ENCODE measurements around the gene FIS1. TPM values are rescaled to one million over a fixed set of nuclear protein-coding genes. Genes with fewer than 3 reads are reported as not detected.

FIS1 gene
- total and polyA plus RNA-seq, 7 donors = 239 to 368 (median 263) TPM

- no peak for TF ChIP-seq CTCF (IDR thresholded peaks at IDR 0.05)
- H3K4me3 ChIP-seq = no peak overlapping the region
- WGBS, 3 donors = 77 to 83% (median 83%) methylated on average over 5 of the region's 5 CpGs
- H3K36me3 ChIP-seq (ENCODE audit: insufficient read depth in 1 of 2, low read depth in 1 of 2) = peaks cover 3 to 38% of the 10 kb centered on the region in 2 donors
- H3K27me3 ChIP-seq (ENCODE audit: insufficient read depth in 3 of 3, low read length in 2 of 3) = no peaks in the 10 kb centered on the region
- no peaks in the 10 kb centered on the region for H3K9me3 ChIP-seq
- no peak for DNase-seq
- H3K4me1 ChIP-seq = peaks cover 20% of the 10 kb centered on the region
- H3K27ac ChIP-seq = no peak overlapping the region
- ATAC-seq = no peak
- intact Hi-C loops (cut with DNase I) = no loop called here
Observed at GRCh38 chr7:101220295-101220694, 24.6 kb downstream of the FIS1 start.

GRCh38 chr7:101218236-101219125, 26.4 kb downstream of the FIS1 start:
- Histone ChIP-seq H3K36me3 (ENCODE audit: insufficient read depth in 1 of 2, low read depth in 1 of 2) (peaks cover 0 to 38% of the 10 kb centered on the region in 2 donors), H3K27ac (peak overlapping the region; percentile 88), H3K4me1 (peaks cover 20% of the 10 kb centered on the region), H3K9me3 (no peaks in the 10 kb centered on the region), H3K4me3 (peak overlapping the region; percentile 97), H3K27me3 (ENCODE audit: insufficient read depth in 3 of 3, low read length in 2 of 3) (no peaks in the 10 kb centered on the region)
- no peak for DNase-seq
- TF ChIP-seq CTCF (IDR thresholded peaks at IDR 0.05) = no peak
- intact Hi-C loops (cut with DNase I) = loop anchor here (2.0 to 5.0 kb wide), 2 partner anchors 26 to 34 kb away; partner anchors contain the start of gene FIS1 (in 1 of the 2)
- ATAC-seq = peak in 2 of 4 donors; percentile 2 to 10
- WGBS, 3 donors = 6 to 7% (median 7%) methylated on average over 26 of the region's 26 CpGs

- Histone ChIP-seq H3K27me3 (ENCODE audit: insufficient read depth in 3 of 3, low read length in 2 of 3) (no peaks in the 10 kb centered on the region), H3K9me3 (no peaks in the 10 kb centered on the region), H3K4me1 (peaks cover 20% of the 10 kb centered on the region), H3K36me3 (ENCODE audit: insufficient read depth in 1 of 2, low read depth in 1 of 2) (peaks cover 0 to 38% of the 10 kb centered on the region in 2 donors), H3K4me3 (peak within 1 kb of the TSS; percentile 97), H3K27ac (peak within 1 kb of the TSS; percentile 88)
- intact Hi-C loops (cut with DNase I) = loop anchor here (2.0 to 5.0 kb wide), 2 partner anchors 27 to 35 kb away; partner anchors contain the start of gene FIS1 (in 1 of the 2)
- DNase-seq (peak; percentile 98 to 99), ATAC-seq (peak; percentile 93 to 94 (median 94))
- 0 to 1% (median 1%) methylated on average over 52 to 57 of the region's 57 CpGs for WGBS, 3 donors
- no peak for TF ChIP-seq CTCF (IDR thresholded peaks at IDR 0.05)
Observed at GRCh38 chr7:101217388-101218235, 27.3 kb downstream of the FIS1 start, which contains the start of the genes PLOD3 and ZNHIT1. TSS of gene PLOD3 (minus strand) at chr7:101217581. CDS start at chr7:101217274, 307 bp downstream. TSS of gene ZNHIT1 (plus strand) at chr7:101218165. CDS start at chr7:101218196, 31 bp downstream.

- ATAC-seq = no peak
- Histone ChIP-seq H3K27ac (peak overlapping the region; percentile 88), H3K4me3 (peak overlapping the region; percentile 97), H3K36me3 (ENCODE audit: insufficient read depth in 1 of 2, low read depth in 1 of 2) (peaks cover 0 to 41% of the 10 kb centered on the region in 2 donors), H3K4me1 (peaks cover 20% of the 10 kb centered on the region), H3K9me3 (no peaks in the 10 kb centered on the region), H3K27me3 (ENCODE audit: insufficient read depth in 3 of 3, low read length in 2 of 3) (no peaks in the 10 kb centered on the region)
- intact Hi-C loops (cut with DNase I) = loop anchor here in 1 of 2 donors (5.0 kb wide), 1 partner anchor 35 kb away; no protein-coding TSS in a partner anchor
- no peak for DNase-seq
- WGBS, 3 donors = 1 to 3% (median 2%) methylated on average over 24 to 34 of the region's 34 CpGs
- TF ChIP-seq CTCF (IDR thresholded peaks at IDR 0.05) = peak; percentile 4
Observed at GRCh38 chr7:101216860-101217387, 28.0 kb downstream of the FIS1 start.
